GM13976 (cell line): Measurements from ENCODE around the gene THAP4.
"Not testable (repeated sequence)": the region's sequence is repeated elsewhere in the genome, so short reads cannot be mapped to it uniquely, and the experiment has no call there.

Experiments
- DNase-seq: peaks from one replicate; pipeline ENCODE4 v3.0.0; 2012; ENCODE audit warnings: low spot score
- CTCF ChIP-seq: IDR thresholded peaks from 2 replicates; pipeline ENCODE4 v1.5.1; 2012; ENCODE audit warnings: borderline replicate concordance, mild to moderate bottlenecking; ENCODE audit not compliant: insufficient read depth; ENCODE audit errors: extremely low read depth, missing control alignments, control extremely low read depth
- in situ Hi-C: fragments of 300-500 bp; cut with MboI; formaldehyde crosslinking; loops from one replicate; pipeline ENCODE4 v1.12.0; 2022; ENCODE audit warnings: low sequenced_read_pairs, mixed read lengths, inconsistent platforms; ENCODE audit not compliant: unreplicated experiment

The THAP4 gene

DNA sequence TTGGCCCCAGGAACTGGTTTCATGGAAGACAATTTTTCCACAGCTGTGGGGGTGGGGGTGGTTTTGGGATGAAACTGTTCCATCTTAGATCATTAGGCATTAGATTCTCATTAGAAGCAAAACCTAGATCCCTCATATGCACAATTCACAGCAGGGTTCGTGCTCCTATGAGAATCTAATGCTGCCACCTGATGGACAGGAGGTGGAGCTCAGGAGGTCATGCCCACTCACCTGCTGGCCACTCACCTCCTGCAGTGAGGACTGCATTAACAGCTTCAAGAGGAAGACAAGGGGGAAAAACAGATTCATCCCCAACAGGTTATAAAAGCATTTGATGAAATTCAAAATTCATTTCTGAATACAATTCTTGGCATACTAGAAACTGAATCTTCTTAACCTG, 38.5 kb downstream of the THAP4 start:
- no peak for DNase-seq
- in situ Hi-C loops, result no loop called here
- TF ChIP-seq CTCF, result peak; percentile 20

DNA sequence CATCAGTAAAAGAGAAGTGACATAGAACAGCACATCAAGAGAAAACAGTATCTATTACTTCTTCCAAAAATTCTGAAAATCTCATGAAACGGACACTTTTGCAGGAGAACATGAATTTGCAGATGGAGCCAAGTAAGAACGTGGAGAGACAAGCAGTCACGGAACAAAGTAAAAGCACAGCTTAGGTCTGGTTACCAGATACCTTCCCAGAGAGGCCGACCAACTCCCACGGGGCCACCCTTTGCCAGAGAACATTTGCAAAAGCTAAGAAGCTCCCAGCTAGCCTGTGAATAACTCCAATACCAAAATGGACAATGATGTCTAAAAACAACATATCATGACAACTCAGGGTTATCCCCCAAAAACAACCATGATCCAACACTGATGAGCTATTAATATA, 38.9 kb downstream of the THAP4 start:
- no peak for DNase-seq
- TF ChIP-seq CTCF, result no peak
- in situ Hi-C loops, result no loop called here

- DNase-seq, result no peak
- in situ Hi-C loops, result no loop called here
- TF ChIP-seq CTCF, result no peak
Observed at GRCh38 chr2:241597561-241597960, 39.4 kb downstream of the THAP4 start.

GRCh38 chr2:241595600-241596140, 41.3 kb downstream of the THAP4 start:
- in situ Hi-C loops, result no loop called here
- no peak for TF ChIP-seq CTCF
- DNase-seq, result no peak

DNA sequence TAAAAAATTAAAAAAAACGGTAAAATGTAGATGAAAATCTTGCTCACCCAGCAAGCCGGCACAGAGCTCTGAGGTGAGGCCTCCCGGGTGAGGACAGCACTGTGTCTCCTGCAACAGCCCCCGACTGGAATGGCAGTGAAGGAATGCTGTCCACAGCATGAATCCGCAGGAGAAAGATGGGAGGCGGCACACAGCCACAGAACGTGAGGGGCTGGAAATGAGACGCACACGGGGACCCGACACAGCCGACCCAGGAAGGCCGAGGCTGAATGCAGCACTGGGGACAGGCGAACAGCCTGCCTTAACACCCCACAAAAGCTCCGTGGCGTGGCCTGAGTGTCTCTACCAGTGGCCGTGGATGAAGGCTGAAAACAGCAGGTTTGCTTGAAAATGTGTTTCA, 43.7 kb downstream of the THAP4 start:
- in situ Hi-C loops, result no loop called here
- DNase-seq, result no peak
- no peak for TF ChIP-seq CTCF

GRCh38 chr2:241592126-241592845, 44.7 kb downstream of the THAP4 start:
- in situ Hi-C loops, result no loop called here
- no peak for DNase-seq
- no peak for TF ChIP-seq CTCF

DNA sequence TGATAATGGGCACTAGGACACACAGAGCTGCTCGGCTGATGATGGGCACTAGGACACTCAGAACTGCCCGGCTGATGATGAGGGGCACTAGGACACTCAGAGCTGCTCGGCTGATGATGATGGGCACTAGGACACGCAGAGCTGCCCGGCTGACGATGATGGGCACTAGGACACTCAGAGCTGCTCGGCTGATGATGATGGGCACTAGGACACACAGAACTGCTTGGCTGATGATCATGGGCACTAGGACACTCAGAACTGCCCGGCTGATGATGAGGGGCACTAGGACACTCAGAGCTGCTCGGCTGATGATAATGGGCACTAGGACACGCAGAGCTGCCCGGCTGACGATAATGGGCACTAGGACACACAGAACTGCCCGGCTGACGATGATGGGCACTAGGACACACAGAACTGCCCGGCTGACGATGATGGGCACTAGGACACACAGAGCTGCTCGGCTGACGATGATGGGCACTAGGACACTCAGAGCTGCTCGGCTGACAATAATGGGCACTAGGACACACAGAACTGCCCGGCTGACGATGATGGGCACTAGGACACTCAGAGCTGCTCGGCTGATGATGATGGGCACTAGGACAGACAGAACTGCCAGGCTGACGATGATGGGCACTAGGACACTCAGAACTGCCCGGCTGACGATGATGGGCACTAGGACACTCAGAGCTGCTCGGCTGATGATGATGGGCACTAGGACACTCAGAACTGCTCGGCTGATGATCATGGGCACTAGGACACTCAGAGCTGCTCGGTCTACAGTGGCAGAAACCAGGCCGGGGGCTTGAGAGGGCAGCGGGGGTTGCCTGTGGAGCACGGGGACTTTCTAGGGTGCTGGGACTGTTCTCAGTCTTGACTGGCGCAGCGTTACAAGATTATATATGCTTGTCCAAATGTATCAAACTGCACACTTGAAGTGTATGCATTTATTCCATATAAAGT, 46.2 kb downstream of the THAP4 start:
- DNase-seq, in situ Hi-C loops: not testable (repeated sequence)

DNA sequence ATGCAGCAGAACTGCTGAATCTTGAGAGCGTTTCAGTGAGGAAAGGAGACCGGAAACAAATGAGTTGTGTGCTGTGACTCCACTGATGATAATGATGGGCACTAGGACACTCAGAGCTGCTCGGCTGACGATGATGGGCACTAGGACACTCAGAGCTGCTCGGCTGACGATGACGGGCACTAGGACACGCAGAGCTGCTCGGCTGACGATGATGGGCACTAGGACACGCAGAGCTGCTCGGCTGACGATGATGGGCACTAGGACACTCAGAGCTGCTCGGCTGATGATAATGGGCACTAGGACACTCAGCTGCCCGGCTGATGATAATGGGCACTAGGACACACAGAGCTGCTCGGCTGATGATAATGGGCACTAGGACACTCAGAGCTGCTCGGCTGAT, 47.1 kb downstream of the THAP4 start:
- in situ Hi-C loops, DNase-seq: not testable (repeated sequence)
